GM23338 (cell line): Measurements from ENCODE around the gene GCDH. TPM values are rescaled to one million over a fixed set of nuclear protein-coding genes. Genes with fewer than 3 reads are reported as not detected.

Experiments
- ATAC-seq: fragments of 200-7000 bp; cut with Tn5 transposase; 3 replicates; pipeline ENCODE4 v1.9.1; 2020
- DNase-seq: peaks from one replicate; pipeline ENCODE4 v3.0.0-alpha.2; 2015; ENCODE audit warnings: low spot score
- H2AFZ ChIP-seq: fragments of 200-600 bp; sonication (generic); 2 replicates; pipeline ENCODE4 v1.8.0; 2016; ENCODE audit warnings: antibody characterized with exemption, mild to moderate bottlenecking, moderate library complexity
- H3F3A ChIP-seq: fragments of 200-600 bp; sonication (generic); replicated peaks from 2 replicates; pipeline ENCODE4 v1.8.0; 2017; ENCODE audit warnings: antibody characterized with exemption, mixed run types, low read depth
- H3K27ac ChIP-seq: fragments of 200-600 bp; sonication (generic); 2 replicates; pipeline ENCODE4 v1.6.1; 2016; ENCODE audit warnings: low read depth
- H3K27me3 ChIP-seq: fragments of 200-600 bp; sonication (generic); 2 replicates; pipeline ENCODE4 v1.8.0; 2016; ENCODE audit warnings: mild to moderate bottlenecking, mixed run types, moderate library complexity; ENCODE audit not compliant: insufficient read depth
- H3K36me3 ChIP-seq: fragments of 200-600 bp; sonication (generic); 2 replicates; pipeline ENCODE4 v1.8.0; 2016; ENCODE audit warnings: mild to moderate bottlenecking; ENCODE audit not compliant: insufficient read depth
- H3K4me1 ChIP-seq: fragments of 200-600 bp; sonication (generic); 2 replicates; pipeline ENCODE4 v1.8.0; 2016; ENCODE audit warnings: mild to moderate bottlenecking, moderate library complexity; ENCODE audit not compliant: insufficient read depth
- H3K4me2 ChIP-seq: fragments of 200-600 bp; sonication (generic); 2 replicates; pipeline ENCODE4 v1.7.1; 2017; ENCODE audit warnings: mixed run types
- H3K4me3 ChIP-seq: fragments of 200-600 bp; sonication (generic); 2 replicates; pipeline ENCODE4 v1.6.1; 2016; ENCODE audit warnings: mixed run types
- H3K79me2 ChIP-seq: fragments of 200-600 bp; sonication (generic); replicated peaks from 2 replicates; pipeline ENCODE4 v1.8.0; 2017; ENCODE audit warnings: mild to moderate bottlenecking; ENCODE audit not compliant: insufficient read depth
- H3K9me2 ChIP-seq: fragments of 200-600 bp; sonication (generic); 2 replicates; pipeline ENCODE4 v1.8.0; 2017; ENCODE audit not compliant: insufficient read depth
- H4K20me1 ChIP-seq: fragments of 200-600 bp; sonication (generic); replicated peaks from 2 replicates; pipeline ENCODE4 v1.8.0; 2017; ENCODE audit warnings: mild to moderate bottlenecking; ENCODE audit not compliant: insufficient read depth
- H3K27ac Mint-ChIP-seq: 2 replicates; pipeline ENCODE4 v1.8.0; 2020; ENCODE audit warnings: inconsistent platforms, mild to moderate bottlenecking, moderate library complexity, mixed read lengths
- H3K27me3 Mint-ChIP-seq: 3 replicates; pipeline ENCODE4 v1.8.0; 2022; ENCODE audit warnings: low read depth, mild to moderate bottlenecking, moderate library complexity, mixed read lengths, inconsistent platforms; ENCODE audit not compliant: insufficient read depth, poor library complexity
- H3K36me3 Mint-ChIP-seq: 3 replicates; pipeline ENCODE4 v1.8.0; 2021; ENCODE audit warnings: low read depth, mild to moderate bottlenecking, inconsistent platforms, moderate library complexity, mixed read lengths
- H3K4me1 Mint-ChIP-seq: 3 replicates; pipeline ENCODE4 v1.8.0; 2020; ENCODE audit warnings: mild to moderate bottlenecking, inconsistent platforms, mixed read lengths
- H3K4me3 Mint-ChIP-seq: 3 replicates; pipeline ENCODE4 v1.8.0; 2021; ENCODE audit warnings: moderate library complexity, mild to moderate bottlenecking, inconsistent platforms, mixed read lengths
- H3K9me3 Mint-ChIP-seq: 3 replicates; pipeline ENCODE4 v1.8.0; 2020; ENCODE audit warnings: moderate library complexity, mild to moderate bottlenecking, inconsistent platforms, mixed read lengths
- CREB1 ChIP-seq: fragments of 250-450 bp; sonication (Bioruptor Pico); IDR thresholded peaks from 2 replicates; pipeline ENCODE4 v1.5.0; 2020; ENCODE audit warnings: low read depth, mild to moderate bottlenecking, moderate library complexity
- EZH2 ChIP-seq: fragments of 200-600 bp; sonication (generic); IDR thresholded peaks from one replicate; pipeline ENCODE4 v1.8.0; 2017; ENCODE audit warnings: antibody characterized with exemption, mild to moderate bottlenecking, low read depth; ENCODE audit not compliant: unreplicated experiment
- EZH2phosphoT487 ChIP-seq: fragments of 200-600 bp; sonication (generic); IDR thresholded peaks from one replicate; pipeline ENCODE4 v1.8.1; 2018; ENCODE audit warnings: antibody characterized with exemption; ENCODE audit not compliant: unreplicated experiment
- JUNB ChIP-seq: IDR thresholded peaks from one replicate; pipeline ENCODE4 v1.6.1; 2016; ENCODE audit warnings: antibody characterized with exemption; ENCODE audit not compliant: unreplicated experiment
- NANOG ChIP-seq: IDR thresholded peaks from 2 replicates; pipeline ENCODE4 v1.6.1; 2016; ENCODE audit warnings: antibody characterized with exemption, borderline replicate concordance
- POLR2AphosphoS5 ChIP-seq: IDR thresholded peaks from 2 replicates; pipeline ENCODE4 v1.6.1; 2016; ENCODE audit warnings: antibody characterized with exemption, low read depth
- REST ChIP-seq: IDR thresholded peaks from one replicate; pipeline ENCODE4 v1.6.1; 2018; ENCODE audit warnings: antibody characterized with exemption; ENCODE audit not compliant: unreplicated experiment
- STAT1 ChIP-seq: IDR thresholded peaks from one replicate; pipeline ENCODE4 v1.6.1; 2016; ENCODE audit warnings: antibody characterized with exemption; ENCODE audit not compliant: unreplicated experiment
- ZNF114 ChIP-seq: fragments of 250-450 bp; sonication (Bioruptor Pico); IDR thresholded peaks from 2 replicates; pipeline ENCODE4 v1.5.0; 2020; ENCODE audit warnings: mild to moderate bottlenecking, moderate library complexity
- ZNF331 ChIP-seq: fragments of 250-450 bp; sonication (Bioruptor Pico); IDR thresholded peaks from 2 replicates; pipeline ENCODE4 v1.5.0; 2020; ENCODE audit warnings: low read depth, mild to moderate bottlenecking, moderate library complexity
- ZNF462 ChIP-seq: fragments of 250-450 bp; sonication (Bioruptor Pico); IDR thresholded peaks from 2 replicates; pipeline ENCODE4 v1.5.0; 2020; ENCODE audit warnings: mild to moderate bottlenecking, moderate library complexity
- polyA plus RNA-seq: library from polyadenylated mRNA; unstranded; fragments of >200 nt; fragmentation: Nextera tagmentation; extraction: Ambion mirVana; gene quantifications from 2 replicates; pipeline ENCODE4 v1.2.1, GENCODE V29; 2016
- total RNA-seq: library from RNA; depleted of rRNA; stranded (reverse); fragments of >200 nt; shearing (Covaris generic); gene quantifications from 2 replicates; pipeline ENCODE4 v1.2.3, GENCODE V29; 2014
- TF ChIP-seq, protein P1 (sequence below): IDR thresholded peaks from 2 replicates; pipeline ENCODE4 v1.6.1; 2016; ENCODE audit warnings: antibody characterized with exemption
- TF ChIP-seq, protein P2 (sequence below), 2 experiments: fragments of 200-600 bp in 1 of 2; sonication (generic) in 1 of 2; conservative IDR thresholded peaks; 2 replicates each; pipeline versions ENCODE4 v1.5.1 to v1.6.1; 2016 to 2017; ENCODE audit warnings: antibody characterized with exemption in 2 of 2, low read depth in 2 of 2, mild to moderate bottlenecking in 2 of 2, moderate library complexity in 1 of 2

Gene GCDH
- total and polyA plus RNA-seq, 2 experiments from 2014 or later, result 54.1 to 99.8 TPM

- Histone ChIP-seq H3K27ac (no peak overlapping the region), H3K27me3 (no peaks in the 10 kb centered on the region), H3K36me3 (no peaks in the 10 kb centered on the region), H4K20me1 (no peaks in the 10 kb centered on the region; the same call in 1 of the 2 replicates), H3K4me1 (no peaks in the 10 kb centered on the region), H3F3A (peaks cover 3% of the 10 kb centered on the region; the same call in 1 of the 2 replicates), H3K79me2 (no peaks in the 10 kb centered on the region), H3K4me3 (no peak overlapping the region), H3K4me2 (no peak overlapping the region), H3K9me2 (no peaks in the 10 kb centered on the region), H2AFZ (no peak overlapping the region)
- Mint-ChIP-seq H3K4me1 (peaks cover 1% of the 10 kb centered on the region; the same call in 2 of the 3 replicates), H3K4me3 (no peak overlapping the region), H3K36me3 (peaks cover 44% of the 10 kb centered on the region), H3K9me3 (no peaks in the 10 kb centered on the region; the same call in 1 of the 3 replicates), H3K27me3 (peaks cover 4% of the 10 kb centered on the region), H3K27ac (no peak overlapping the region)
- DNase-seq, result no peak
- no peak for ATAC-seq
- TF ChIP-seq ZNF462, result no peak
- TF ChIP-seq EZH2phosphoT487, result no peak
- TF ChIP-seq REST, result no peak
- TF ChIP-seq, protein P1, sequence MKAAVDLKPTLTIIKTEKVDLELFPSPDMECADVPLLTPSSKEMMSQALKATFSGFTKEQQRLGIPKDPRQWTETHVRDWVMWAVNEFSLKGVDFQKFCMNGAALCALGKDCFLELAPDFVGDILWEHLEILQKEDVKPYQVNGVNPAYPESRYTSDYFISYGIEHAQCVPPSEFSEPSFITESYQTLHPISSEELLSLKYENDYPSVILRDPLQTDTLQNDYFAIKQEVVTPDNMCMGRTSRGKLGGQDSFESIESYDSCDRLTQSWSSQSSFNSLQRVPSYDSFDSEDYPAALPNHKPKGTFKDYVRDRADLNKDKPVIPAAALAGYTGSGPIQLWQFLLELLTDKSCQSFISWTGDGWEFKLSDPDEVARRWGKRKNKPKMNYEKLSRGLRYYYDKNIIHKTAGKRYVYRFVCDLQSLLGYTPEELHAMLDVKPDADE, result no peak
- TF ChIP-seq STAT1, result no peak
- no peak for TF ChIP-seq ZNF114 (CRISPR knock-in tag)
- TF ChIP-seq, protein P2, sequence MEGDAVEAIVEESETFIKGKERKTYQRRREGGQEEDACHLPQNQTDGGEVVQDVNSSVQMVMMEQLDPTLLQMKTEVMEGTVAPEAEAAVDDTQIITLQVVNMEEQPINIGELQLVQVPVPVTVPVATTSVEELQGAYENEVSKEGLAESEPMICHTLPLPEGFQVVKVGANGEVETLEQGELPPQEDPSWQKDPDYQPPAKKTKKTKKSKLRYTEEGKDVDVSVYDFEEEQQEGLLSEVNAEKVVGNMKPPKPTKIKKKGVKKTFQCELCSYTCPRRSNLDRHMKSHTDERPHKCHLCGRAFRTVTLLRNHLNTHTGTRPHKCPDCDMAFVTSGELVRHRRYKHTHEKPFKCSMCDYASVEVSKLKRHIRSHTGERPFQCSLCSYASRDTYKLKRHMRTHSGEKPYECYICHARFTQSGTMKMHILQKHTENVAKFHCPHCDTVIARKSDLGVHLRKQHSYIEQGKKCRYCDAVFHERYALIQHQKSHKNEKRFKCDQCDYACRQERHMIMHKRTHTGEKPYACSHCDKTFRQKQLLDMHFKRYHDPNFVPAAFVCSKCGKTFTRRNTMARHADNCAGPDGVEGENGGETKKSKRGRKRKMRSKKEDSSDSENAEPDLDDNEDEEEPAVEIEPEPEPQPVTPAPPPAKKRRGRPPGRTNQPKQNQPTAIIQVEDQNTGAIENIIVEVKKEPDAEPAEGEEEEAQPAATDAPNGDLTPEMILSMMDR (conservative IDR thresholded peaks at IDR 0.05; ENCODE audit: low read depth in 2 of 2), result no peak
- TF ChIP-seq JUNB, result no peak
- TF ChIP-seq CREB1 (CRISPR knock-in tag), result no peak
- TF ChIP-seq ZNF331 (CRISPR knock-in tag), result no peak
- TF ChIP-seq EZH2, result no peak
- no peak for TF ChIP-seq POLR2AphosphoS5
- no peak for TF ChIP-seq NANOG
Measured at GRCh38 chr19:12859546-12859945, 31.4 kb upstream of the GCDH start.
